CD4-positive, alpha-beta T cell treated with Interleukin-17A for 4 hours (primary cell): Measurements from ENCODE around the gene ZNFX1.

ENCODE experiments used
- DNase-seq: peaks from one replicate; pipeline ENCODE4 v3.0.0-alpha.2; 2020; ENCODE audit warnings: mixed read lengths

The ZNFX1 gene

DNA sequence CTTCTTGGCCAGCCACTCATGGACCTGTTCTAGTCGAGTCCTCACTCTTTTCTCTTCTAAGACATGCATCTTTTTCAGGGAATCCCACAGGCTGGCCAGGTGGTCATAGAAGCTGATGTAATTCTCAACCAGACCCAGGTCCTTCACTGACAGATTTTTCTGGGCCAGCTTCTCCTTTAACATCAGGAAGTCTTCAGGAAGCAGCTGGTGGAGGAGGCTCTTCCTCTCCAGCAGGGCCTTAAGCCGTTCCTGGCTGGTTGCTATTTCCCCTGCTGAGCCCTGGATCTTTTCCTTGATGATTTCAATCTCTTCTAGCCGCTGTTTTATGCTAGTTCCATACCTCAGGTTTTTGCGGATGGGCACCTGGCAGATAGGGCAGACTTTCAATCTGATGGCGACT, 30.1 kb downstream of the ZNFX1 start:
- DNase-seq: no peak

DNA sequence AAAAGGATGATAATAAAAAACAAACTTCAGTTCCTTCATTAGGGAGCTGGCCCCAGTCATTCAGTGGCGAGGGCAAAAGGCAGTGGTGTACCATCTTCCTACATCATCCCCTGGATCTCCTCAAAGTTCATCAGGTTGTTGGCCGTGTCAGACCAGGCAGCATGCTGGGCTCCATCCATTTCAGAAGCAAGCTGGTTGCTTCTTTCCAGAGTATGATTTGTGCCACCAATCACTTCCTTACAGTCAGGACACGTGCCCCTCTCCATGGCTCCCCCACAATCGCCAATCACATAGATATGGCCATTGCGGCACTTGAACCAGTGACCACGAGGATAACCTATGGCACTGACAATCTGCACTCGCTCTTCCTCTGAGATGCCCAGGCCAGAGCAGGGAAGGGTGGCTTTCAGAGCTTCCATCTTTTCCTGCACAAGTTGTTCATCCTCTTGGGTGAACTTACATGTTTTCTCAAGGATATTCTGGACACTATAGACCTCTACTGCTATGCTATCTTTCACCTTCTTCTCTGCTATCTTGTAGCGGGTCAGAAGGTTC, 30.6 kb downstream of the ZNFX1 start:
- DNase-seq: no peak

DNA sequence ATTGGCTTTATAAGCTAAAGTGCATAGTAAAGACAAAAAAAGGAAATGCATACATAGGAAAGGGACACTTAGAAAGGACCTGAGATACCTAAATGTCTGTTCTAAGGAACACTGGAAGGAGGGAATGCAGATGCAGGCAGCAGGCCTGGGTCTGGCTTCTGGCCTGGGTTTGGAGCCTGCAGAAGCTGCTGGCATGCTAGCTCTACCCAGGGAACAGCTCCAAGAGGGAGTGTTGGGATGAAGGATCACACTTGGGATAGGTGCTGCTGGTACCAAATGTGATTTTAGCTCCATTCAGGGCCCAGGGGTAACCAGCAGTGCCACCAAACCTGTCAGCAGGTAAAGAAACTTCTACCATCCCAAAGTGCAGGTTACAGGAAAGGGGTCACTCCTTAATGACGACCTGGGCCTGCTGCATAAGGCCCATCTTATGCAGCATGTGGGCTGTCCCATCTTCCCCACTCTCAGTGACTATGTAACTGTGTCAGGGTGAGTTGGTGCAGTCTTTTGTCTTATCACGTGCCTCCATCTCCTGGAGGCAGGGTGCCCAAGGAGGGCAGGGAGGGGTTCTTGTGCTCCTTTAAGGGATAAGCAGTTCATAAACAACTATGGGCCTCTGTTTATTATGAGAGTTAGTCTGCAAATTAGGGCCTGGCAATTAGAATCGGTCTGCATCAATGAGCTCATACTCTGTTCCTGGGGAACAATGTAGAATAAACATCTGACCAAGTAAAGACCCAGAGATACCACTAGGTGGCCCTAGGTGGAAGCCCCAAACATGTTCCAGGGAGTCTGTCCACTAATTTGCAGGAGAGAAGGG, 31.7 kb downstream of the ZNFX1 start:
- DNase-seq: peak; percentile 38

DNA sequence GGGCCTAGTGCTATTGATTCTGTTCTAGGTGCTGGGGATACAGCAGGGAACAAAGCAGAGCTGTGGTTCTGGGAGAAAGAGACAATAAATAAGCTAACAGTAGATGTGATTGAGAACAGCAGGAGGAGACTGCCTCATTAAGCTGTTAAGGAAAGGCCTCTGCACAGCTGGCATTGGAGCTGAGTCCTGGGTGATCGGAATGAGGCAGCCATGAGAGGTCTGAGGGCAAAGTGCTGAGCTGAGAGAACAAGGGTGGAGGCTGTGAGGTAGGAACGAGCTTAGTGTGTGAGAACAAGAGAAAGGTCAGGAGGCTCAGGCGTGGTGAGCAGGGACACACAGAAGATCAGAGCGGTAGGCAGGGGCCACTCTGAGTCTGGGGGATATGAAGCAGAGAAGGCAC, 40.3 kb downstream of the ZNFX1 start:
- no peak for DNase-seq

DNA sequence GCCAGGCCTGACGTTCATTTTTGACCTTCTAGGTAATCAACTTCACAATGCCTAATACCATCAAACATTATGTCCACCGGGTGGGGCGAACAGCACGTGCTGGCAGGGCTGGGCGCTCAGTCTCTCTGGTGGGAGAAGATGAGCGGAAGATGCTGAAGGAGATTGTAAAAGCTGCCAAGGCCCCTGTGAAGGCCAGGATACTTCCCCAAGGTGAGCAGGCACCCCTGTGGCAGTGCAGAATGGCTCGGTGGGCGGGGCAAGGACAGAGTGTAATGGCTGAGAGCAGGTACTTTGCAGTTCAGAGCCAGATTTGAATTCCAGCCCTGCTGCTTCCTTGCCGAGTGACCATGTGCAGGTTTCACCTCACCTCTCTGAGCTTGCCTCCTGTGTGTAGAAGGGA, 41.6 kb downstream of the ZNFX1 start:
- no peak for DNase-seq

DNA sequence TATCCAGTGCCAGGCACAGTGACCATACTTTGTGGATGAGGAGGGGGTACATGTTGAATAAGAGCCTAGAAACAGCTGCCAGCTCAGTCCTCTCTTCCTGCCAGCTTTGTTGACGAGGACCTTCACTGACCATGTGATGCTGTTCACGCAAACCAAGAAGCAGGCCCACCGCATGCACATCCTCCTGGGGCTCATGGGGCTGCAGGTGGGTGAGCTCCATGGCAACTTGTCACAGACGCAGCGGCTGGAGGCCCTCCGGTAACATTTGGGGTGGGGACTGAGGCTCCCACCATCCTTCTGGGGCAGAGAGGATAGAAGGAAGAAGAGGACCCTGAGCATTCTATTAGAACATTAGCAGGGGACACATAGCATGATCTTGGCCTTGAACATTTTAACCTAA, 43.0 kb downstream of the ZNFX1 start:
- no peak for DNase-seq

DNA sequence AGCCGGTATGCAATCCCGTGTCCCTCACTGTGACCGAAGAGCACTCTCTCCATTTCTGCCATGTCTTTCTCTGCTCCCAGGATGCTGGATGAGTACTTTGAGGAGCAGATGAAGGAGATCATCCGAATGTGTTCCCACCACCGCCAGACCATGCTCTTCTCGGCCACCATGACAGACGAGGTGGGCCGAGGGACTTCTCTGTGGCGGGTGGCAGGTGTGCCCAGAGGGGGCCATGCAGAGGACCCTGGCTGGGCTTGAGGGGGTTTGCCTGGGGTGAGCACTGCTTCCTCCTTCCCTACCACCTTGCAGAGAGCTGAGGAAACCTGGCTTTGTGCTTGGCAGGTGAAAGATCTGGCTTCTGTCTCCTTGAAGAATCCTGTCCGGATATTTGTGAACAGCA, 44.6 kb downstream of the ZNFX1 start:
- DNase-seq: no peak

DNA sequence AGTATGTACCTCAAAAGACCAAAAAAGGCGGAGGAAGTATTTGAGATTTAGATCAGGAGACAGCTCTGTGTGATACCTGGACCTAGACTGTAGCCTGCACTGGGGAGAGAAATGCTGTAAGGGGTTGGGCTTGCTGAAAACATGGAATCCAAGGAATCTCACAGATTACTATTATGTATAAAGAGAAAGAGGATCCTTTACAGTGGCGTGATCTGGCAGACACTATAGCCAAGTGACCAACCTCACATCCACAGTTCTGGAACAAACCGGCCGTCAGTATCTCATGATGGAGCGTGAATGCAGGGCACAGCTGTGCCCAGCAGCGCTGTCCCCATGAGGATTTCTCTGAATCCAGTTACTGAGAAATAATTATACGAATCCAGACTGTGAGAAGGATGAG, 46.4 kb downstream of the ZNFX1 start:
- DNase-seq: no peak

DNA sequence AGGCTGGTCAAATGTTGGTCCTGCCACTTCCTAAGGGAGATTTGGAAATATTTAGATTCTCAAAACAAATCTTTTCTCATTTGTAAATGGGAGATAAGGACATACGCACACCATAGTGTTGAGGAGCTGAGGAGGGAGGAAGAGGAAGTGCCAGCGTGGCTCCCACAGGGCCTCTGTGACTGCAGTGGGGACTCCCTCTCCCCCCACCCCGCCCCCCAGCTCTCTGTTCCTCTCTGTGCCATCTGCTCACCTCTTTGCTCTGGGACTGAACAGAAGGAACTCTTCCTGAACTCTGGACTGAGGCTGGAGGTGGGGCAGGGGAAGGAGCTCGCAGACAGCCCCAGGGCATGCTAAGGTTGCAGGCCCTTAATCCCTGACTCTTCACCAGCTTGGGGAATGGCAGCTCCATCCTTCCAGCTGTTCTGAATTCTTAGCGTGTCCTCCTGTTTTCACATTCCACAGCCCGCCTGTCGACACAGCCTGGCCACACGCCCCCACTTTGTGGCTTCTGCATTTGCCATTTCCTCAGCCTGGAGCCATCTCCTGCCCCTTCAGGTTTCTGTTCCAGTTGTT, 47.2 kb downstream of the ZNFX1 start:
- no peak for DNase-seq

DNA sequence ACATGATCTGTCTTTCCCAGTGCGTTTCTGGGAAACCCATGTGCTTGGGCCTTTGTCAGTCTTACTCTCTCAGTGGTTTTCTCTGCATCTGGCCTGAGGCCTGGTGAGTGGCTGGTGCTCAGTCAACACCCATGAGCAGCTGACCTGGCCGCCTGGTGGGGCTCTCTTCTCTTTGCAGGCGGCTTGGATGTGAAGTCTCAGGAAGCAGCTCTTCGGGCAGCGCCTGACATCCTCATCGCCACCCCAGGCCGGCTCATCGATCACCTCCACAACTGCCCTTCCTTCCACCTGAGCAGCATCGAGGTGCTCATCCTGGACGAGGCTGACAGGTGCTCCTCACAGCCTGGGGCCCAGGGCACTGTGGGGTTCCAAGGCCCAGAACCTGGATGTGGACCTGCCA, 47.8 kb downstream of the ZNFX1 start:
- no peak for DNase-seq

DNA sequence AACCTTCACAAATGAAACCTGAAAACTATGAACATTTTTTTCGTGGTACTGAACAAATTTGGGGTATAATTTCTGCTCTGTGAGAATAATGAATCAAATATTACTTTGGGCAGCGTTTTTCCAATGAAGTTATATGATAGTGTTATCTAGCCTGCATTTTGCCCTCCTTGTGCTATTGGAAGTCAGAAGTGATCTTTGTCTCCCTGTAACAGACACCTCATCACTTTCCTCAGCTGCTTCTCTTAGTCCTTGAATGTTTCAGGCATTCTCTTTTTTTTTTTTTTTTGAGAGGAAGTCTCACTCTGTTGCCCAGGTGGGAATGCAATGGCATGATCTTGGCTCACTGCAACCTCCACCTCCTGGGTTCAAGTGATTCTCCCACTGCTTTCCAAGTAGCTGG, 48.5 kb downstream of the ZNFX1 start:
- no peak for DNase-seq

DNA sequence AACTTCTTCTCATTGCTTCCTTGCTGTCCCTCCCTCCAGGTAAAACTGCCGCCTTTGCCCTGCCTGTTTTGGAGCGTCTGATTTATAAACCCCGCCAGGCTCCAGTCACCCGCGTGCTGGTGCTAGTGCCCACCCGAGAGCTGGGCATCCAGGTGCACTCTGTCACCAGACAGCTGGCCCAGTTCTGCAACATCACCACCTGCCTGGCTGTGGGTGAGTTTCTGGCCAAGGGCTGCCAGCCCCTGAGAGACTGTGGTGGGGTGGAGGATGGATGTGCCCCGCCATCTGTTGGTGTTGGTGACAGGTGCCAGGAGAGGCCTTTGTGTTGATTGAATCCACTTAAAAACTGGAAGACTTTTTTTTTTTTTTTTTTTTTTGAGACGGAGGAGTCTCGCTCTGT, 49.2 kb downstream of the ZNFX1 start:
- DNase-seq: no peak

DNA sequence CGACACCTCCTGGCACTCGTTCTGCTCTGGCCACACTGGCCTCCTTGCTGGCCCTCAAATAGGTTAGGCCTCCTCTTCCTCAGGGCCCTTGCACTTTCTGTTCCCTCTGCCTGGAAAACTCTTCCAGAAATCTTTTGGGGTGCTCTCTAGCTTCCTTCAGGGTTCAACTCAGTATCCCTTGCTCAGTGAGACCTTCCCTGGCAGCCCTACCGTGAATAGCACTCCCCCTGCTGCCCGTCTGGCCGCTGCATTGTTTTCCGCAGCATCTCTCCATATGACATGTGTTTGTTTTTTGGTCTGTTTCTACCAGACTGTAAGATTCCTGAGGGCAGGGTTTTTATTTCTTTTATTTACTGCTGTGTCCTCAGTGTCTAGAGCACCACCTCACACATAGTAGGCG, 52.0 kb downstream of the ZNFX1 start:
- DNase-seq: no peak

DNA sequence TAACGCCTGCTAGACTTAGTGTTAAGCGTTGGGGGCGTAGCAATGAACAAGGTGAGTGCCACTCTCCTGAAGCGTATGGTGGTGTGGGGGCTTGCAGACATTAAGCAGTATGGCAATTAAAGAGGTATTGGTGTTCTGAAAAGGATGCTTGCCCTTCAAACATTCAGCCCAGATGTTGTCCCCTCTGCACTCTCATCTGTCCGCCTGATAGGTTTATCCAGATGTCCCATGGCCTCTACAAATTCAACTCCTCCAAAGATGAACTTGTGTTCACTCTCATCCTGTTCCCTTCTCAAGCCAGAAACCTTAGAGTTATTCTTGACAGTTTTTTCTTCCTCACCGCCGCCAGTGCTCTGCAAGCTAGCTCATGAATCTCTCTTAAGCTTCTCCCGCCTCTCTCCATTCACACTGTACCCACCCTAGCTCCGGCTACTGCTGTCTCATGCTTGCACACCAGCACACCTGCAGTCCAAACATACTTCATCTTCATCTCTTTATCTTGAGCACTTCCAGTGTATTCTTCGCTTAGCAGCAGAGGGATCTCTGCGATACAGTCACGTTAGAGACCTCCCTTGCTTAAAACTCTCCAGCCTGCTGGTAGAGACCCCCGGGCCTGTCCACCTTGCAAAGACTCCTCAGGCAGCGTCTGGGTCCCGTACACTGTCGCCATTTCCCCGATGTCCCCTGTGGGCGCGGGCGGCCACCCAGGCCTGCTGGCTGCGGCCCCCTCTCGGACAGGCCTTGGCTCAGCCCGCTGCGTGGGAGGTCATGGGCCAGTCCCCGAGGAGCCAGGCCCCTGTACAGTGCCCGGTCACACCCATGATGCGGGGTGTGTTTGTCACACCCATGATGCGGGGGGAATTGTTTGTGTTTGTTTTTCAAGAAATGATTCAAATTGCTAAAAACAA, 57.7 kb downstream of the ZNFX1 start:
- DNase-seq: no peak

DNA sequence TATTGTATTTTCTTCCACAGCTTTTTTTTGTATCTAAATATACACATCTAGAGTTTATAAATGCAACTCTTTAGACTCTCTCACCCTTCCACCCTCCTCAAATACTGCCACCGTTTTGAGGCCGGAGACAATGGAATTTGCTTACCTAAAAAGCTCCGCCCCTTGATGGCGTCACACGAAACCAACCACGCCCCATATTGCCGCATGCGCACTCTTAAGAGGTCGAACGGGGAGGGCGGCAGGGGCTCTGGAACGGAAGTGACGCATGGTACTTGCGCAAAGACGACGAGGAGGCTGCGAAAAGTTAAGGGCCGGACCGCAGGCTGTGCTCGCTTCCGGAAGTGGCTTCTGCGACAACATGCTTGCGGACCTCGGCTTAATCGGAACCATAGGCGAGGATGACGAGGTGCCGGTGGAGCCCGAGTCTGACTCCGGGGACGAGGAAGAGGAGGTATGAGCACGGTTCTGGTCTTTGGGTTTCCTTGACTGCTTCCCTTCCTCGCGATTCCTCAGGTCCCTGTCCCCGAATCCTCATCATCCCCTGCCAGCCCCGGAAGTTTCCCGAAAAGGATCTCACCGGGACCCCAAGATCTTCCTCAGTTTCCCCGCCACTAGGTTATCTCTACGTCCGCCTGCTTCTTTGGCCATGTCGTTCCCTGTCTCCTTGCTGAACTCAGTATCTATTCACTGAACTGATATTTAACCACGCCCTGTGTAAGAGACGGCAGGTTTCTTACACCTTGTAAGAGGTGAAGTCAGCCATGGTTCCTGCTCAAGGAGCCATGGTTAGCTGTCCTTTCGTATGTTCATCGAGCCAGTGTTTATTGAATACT, 58.5 kb downstream of the ZNFX1 start, which contains the start of gene DDX27:
Gene DDX27 (plus strand): TSS at position 326 of the 833 bp plus-strand sequence. CDS start 33 bp downstream, at position 359.
- DNase-seq: peak; percentile 95

DNA sequence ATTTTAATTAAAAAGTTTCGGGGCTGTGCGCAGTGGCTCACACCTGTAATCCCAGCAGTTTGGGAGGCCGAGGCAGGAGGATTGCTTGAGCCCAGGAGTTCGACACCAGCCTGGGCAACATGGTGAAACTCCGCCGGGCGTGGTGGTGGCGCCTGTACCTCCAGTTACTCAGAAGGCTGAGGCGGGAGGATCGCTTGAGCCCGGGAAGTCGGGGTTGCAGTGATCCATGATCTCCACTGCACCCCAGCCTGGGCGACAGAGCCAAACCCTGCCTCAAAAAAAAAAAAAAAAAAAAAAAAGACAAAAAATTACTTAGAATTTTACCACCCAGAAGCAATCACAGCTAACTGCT, 59.1 kb downstream of the ZNFX1 start:
- peak; percentile 9 for DNase-seq

DNA sequence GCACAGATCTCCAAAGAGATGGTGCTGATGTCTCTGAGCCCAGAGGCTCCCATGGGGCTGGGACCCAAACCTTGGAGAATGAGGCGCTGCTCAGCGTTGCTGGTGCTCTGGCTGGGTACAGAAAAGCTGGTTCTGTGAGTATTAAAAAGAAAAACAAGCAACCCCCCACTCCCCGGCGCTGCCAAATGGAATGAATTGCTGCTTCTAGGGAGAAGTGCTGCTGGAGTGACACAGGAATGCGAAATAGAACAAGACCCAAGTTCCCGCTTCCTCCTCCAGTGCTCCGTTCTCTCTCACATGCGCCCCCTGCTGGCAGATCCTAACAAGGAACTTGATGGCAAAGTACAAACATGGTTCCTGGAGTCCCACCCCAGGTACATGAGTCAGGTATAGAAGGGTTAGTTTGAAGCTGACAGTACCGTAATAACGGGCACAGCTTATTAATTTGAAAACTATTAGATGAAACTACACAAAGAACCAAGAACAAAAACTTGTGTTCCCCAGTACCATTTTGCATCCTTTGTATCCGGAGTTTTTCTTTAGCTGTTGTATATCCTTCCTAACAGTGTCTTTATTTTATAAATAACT, 60.8 kb downstream of the ZNFX1 start:
- peak; percentile 98 for DNase-seq

DNA sequence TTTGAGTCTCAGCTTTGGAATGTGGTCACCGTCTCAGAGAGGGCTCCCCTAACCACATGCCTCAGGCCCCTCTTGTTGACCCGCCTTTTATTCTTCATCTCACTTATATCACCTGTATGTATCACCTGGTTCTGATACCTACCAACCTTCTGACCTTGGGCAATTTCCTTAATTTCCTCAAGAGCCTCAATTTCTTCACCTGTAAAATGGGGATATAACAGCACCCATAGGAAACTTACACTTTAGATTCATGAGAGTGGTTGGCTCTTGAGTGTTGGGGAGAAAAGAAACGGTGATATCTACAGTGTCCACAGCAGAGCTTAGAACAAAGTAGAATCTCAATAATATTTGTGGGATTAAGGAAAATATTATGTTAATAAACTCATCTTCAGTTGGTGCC, 62.6 kb downstream of the ZNFX1 start:
- DNase-seq: no peak

DNA sequence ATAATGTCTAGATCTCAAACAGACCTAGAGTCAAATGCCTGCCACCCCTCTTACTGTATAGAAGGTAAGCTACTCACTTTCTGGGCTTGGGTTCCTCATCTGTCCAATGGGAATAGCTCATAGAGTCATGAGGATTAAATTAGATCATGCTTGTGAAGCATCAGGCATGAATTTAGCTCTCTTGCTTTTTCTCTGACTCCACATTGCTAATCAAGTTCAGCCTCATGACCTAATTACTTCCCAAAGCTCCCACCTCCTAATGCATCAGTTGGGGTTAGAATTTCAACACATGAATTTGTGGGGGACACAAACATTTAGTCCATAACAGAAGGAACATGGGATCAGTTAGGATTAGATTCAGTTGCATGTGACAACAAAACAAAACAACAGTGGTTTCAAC, 63.3 kb downstream of the ZNFX1 start:
- no peak for DNase-seq

DNA sequence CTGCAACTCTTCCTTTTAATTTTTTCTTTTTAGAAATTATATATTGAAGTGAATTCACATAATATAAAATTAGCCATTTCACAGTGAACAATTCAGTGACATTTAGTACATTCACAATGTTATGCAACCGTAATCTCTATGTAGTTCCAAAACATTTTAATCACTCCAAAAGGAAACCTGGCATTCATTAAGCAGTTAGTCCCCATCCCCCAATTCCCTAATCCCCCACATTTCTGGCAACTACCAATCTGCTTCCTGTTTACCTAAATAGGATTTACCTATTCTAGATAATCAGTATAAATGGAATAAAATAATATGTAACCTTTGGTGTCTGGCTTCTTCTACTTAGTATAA, 67.1 kb downstream of the ZNFX1 start:
- DNase-seq: no peak

DNA sequence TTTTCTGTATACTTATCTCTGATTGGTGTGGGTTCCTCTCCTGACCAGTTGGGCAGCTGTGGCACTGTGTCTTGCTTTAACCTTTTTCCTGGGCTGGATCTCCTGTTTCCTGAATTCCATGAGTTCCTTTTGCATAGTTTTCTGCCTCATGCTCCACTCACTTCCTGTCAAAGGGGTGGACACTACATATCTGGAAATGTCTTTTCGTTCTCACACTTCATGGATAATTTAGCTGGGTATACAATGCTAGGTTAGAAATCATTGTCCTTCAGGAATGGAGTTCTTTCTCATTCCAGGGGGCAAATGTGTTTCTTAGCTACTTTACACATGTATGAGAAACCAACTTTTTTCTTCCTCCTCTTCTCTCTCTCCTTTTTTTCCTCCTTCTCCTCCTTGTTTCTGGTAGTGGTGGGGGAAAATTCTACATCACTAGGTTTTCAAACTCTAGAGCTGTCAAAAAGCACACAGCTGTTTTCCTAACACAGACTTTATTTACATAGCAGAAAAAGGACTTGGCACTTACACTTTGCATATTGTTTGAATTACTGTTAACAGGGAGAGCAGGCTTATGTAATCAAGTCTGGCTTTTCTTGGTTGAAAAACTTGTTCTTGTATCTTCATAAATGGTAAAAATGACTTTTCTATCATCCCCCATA, 67.6 kb downstream of the ZNFX1 start:
- DNase-seq: no peak

DNA sequence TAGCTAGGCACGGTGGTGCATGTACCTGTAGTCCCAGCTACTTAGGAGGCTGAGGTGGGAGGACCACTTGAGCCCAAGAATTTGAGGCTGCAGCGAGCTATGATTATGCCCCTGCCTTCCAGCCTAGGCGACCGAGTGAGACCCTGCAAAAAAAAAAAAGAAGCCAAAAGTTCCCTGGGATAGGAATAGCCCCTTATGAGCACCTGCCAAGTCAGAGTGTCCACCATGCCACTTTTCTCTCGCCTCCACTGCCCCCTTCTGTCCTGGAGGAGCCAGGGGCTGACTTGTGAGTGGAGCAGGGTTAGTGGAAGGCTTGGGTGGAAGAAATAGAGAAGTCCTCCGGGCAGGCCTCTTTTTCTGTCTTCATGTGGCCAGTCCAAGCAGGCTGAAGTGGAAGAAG, 70.8 kb downstream of the ZNFX1 start:
- DNase-seq: no peak
